Hepatocyte (in vitro differentiated cells): Measurements from ENCODE around the gene RREB1. TPM values are rescaled to one million over a fixed set of nuclear protein-coding genes. Genes with fewer than 3 reads are reported as not detected.

ENCODE experiments used
- DNase-seq: peaks from one replicate; pipeline ENCODE4 v3.0.0-alpha.2; 2016; ENCODE audit warnings: low spot score
- H2AFZ ChIP-seq: fragments of 200-600 bp; sonication (generic); 2 replicates; pipeline ENCODE4 v1.6.0; 2016; ENCODE audit warnings: antibody characterized with exemption, mild to moderate bottlenecking
- H3K27ac ChIP-seq: fragments of 200-600 bp; sonication (generic); 2 replicates; pipeline ENCODE4 v1.5.1; 2016; ENCODE audit warnings: mild to moderate bottlenecking
- H3K27me3 ChIP-seq: fragments of 200-600 bp; sonication (generic); 2 replicates; pipeline ENCODE4 v1.6.1; 2016
- H3K36me3 ChIP-seq: fragments of 200-600 bp; sonication (generic); replicated peaks from 2 replicates; pipeline ENCODE4 v1.5.1; 2016; ENCODE audit warnings: low read depth; ENCODE audit not compliant: insufficient read depth
- H3K4me1 ChIP-seq: fragments of 200-600 bp; sonication (generic); 2 replicates; pipeline ENCODE4 v1.5.1; 2016; ENCODE audit warnings: mild to moderate bottlenecking, moderate library complexity; ENCODE audit not compliant: insufficient read depth
- H3K4me2 ChIP-seq: fragments of 200-600 bp; sonication (generic); 2 replicates; pipeline ENCODE4 v1.6.0; 2016
- H3K4me3 ChIP-seq: fragments of 200-600 bp; sonication (generic); 2 replicates; pipeline ENCODE4 v1.5.1; 2016; ENCODE audit warnings: mild to moderate bottlenecking
- H3K79me2 ChIP-seq: fragments of 200-600 bp; sonication (generic); 2 replicates; pipeline ENCODE4 v1.6.0; 2017; ENCODE audit warnings: mild to moderate bottlenecking
- H3K9me2 ChIP-seq: fragments of 200-600 bp; sonication (generic); replicated peaks from 2 replicates; pipeline ENCODE4 v1.6.0; 2017; ENCODE audit warnings: mild to moderate bottlenecking; ENCODE audit not compliant: insufficient read depth
- H3K9me3 ChIP-seq: fragments of 200-600 bp; sonication (generic); 2 replicates; pipeline ENCODE4 v1.5.1; 2016; ENCODE audit warnings: low read depth, mild to moderate bottlenecking
- H4K20me1 ChIP-seq: fragments of 200-600 bp; sonication (generic); 2 replicates; pipeline ENCODE4 v1.6.0; 2016; ENCODE audit warnings: mild to moderate bottlenecking; ENCODE audit not compliant: insufficient read depth, poor library complexity, severe bottlenecking
- CTCF ChIP-seq: fragments of 200-600 bp; sonication (generic); IDR thresholded peaks from 2 replicates; pipeline ENCODE4 v1.5.1; 2016; ENCODE audit warnings: antibody characterized with exemption, mild to moderate bottlenecking; ENCODE audit not compliant: poor library complexity
- EZH2 ChIP-seq: fragments of 200-600 bp; sonication (generic); IDR thresholded peaks from 2 replicates; pipeline ENCODE4 v1.6.1; 2016; ENCODE audit warnings: antibody characterized with exemption, mild to moderate bottlenecking, borderline replicate concordance
- EZH2phosphoT487 ChIP-seq: fragments of 200-600 bp; sonication (generic); IDR thresholded peaks from one replicate; pipeline ENCODE4 v1.6.1; 2018; ENCODE audit warnings: antibody characterized with exemption, mild to moderate bottlenecking, low read depth, moderate library complexity; ENCODE audit not compliant: unreplicated experiment, severe bottlenecking
- WGBS: methylation state at CpG from one replicate; pipeline ENCODE4 v1.1.6; 2016; ENCODE audit warnings: low lambda C conversion rate; ENCODE audit errors: missing lambda C conversion rate; 5-methylcytosine and 5-hydroxymethylcytosine counted together
- polyA plus RNA-seq: library from polyadenylated mRNA; unstranded; fragments of >200 nt; fragmentation: Nextera tagmentation; extraction: Ambion mirVana; gene quantifications from 2 replicates; pipeline ENCODE4 v1.2.1, GENCODE V29; 2016
- total RNA-seq: library from RNA; depleted of rRNA; stranded (reverse); fragments of >200 nt; gene quantifications from 2 replicates; pipeline ENCODE4 v1.2.3, GENCODE V29; 2014

RREB1 gene
- total and polyA plus RNA-seq, 2 experiments from 2014 or later, result 15.2 to 28.7 TPM

DNA sequence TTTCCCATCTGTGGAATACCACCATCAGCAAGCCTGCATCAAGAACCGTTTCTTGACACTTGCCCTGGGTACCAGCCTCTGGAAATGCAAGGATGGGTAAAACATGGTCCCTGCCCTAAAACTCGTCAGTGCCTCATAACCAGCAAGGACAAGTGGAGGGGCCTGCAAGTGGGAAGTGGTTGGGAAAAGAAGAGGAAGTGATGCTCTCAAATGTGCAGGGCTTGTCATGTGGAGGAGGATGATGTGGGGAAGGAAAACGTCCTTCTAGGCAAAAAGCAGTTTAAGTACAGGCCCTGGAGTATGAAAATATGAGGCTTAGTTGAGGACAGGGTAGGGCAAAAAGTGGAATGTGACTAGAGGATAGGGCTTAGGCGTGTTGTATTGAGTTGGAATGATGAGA, 19.0 kb downstream of the RREB1 start:
- no peak overlapping the region for H2AFZ ChIP-seq
- H3K36me3 ChIP-seq, result no peaks in the 10 kb centered on the region
- H4K20me1 ChIP-seq, result peaks cover 80% of the 10 kb centered on the region
- DNase-seq, result no peak
- H3K27me3 ChIP-seq, result no peaks in the 10 kb centered on the region
- 95% methylated on average over 4 of the region's 4 CpGs for WGBS
- H3K79me2 ChIP-seq, result peaks cover 99% of the 10 kb centered on the region
- H3K4me3 ChIP-seq, result no peak overlapping the region
- TF ChIP-seq EZH2 (no peak), EZH2phosphoT487 (no peak), CTCF (no peak)
- no peaks in the 10 kb centered on the region for H3K9me3 ChIP-seq
- no peak overlapping the region for H3K27ac ChIP-seq
- H3K9me2 ChIP-seq, result no peaks in the 10 kb centered on the region
- no peak overlapping the region for H3K4me2 ChIP-seq
- H3K4me1 ChIP-seq, result peaks cover 4% of the 10 kb centered on the region

- Histone ChIP-seq H3K9me3 (no peaks in the 10 kb centered on the region), H4K20me1 (peaks cover 80% of the 10 kb centered on the region), H2AFZ (no peak overlapping the region), H3K27ac (peak overlapping the region; percentile 31), H3K9me2 (no peaks in the 10 kb centered on the region), H3K36me3 (no peaks in the 10 kb centered on the region), H3K4me2 (no peak overlapping the region), H3K79me2 (peaks cover 99% of the 10 kb centered on the region), H3K27me3 (no peaks in the 10 kb centered on the region), H3K4me3 (no peak overlapping the region), H3K4me1 (peaks cover 4% of the 10 kb centered on the region)
- no peak for TF ChIP-seq EZH2phosphoT487
- no peak for TF ChIP-seq EZH2
- no peak for TF ChIP-seq CTCF
- no peak for DNase-seq
- 86% methylated on average over 5 of the region's 5 CpGs for WGBS
Observed at GRCh38 chr6:7127680-7128079, 19.9 kb downstream of the RREB1 start.

DNA sequence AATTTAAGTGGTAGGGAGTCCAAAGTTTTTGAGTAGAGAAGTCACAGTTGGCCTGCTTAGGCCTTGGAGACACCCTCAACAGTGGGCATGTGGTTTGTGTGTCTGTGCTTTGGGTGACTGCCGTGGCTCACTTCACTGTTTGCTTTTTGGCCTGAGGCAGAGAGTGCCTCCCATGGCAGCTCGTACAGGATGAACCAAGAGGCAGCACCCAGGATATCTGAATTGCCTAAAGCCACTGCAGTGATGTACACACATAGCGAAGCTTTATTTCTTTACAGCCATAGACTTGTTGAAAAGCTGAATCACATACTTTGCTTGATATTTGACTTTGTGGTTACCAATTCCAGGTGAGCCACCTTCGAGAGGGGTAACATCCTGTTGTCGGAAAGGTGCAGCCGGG, 21.6 kb downstream of the RREB1 start:
- Histone ChIP-seq H3K4me3 (no peak overlapping the region), H3K4me1 (peaks cover 4% of the 10 kb centered on the region), H4K20me1 (peaks cover 71% of the 10 kb centered on the region), H3K36me3 (no peaks in the 10 kb centered on the region), H2AFZ (no peak overlapping the region), H3K9me3 (no peaks in the 10 kb centered on the region), H3K79me2 (peaks cover 99% of the 10 kb centered on the region), H3K4me2 (no peak overlapping the region), H3K27me3 (no peaks in the 10 kb centered on the region), H3K27ac (peak overlapping the region; percentile 50), H3K9me2 (no peaks in the 10 kb centered on the region)
- TF ChIP-seq EZH2, result no peak
- no peak for TF ChIP-seq EZH2phosphoT487
- TF ChIP-seq CTCF, result no peak
- DNase-seq, result no peak
- WGBS, result 86% methylated on average over 6 of the region's 6 CpGs
